WTC11 (cell line): ENCODE data around the gene PVALB. TPM values are rescaled to one million over a fixed set of nuclear protein-coding genes. Genes with fewer than 3 reads are reported as not detected.

Experiments used
- ATAC-seq: fragments of 200-7000 bp; cut with Tn5 transposase; 2 replicates; pipeline ENCODE4 v1.10.0; 2021; ENCODE audit warnings: mild to moderate bottlenecking, moderate library complexity
- CTCF ChIA-PET: fragments of 300-600 bp; sonication (Branson Sonifier 250); formaldehyde crosslinking; loops from one replicate; lab custom pipeline; 2021; ENCODE audit warnings: antibody characterized with exemption; lab: Charles Lee
- POLR2A ChIA-PET: fragments of 350-600 bp; sonication (Branson Sonifier 250); formaldehyde crosslinking; loops from one replicate; lab custom pipeline; 2021; ENCODE audit warnings: antibody characterized with exemption; lab: Charles Lee
- DNase-seq: peaks from one replicate; pipeline ENCODE4 v3.0.0; 2021; ENCODE audit warnings: low spot score
- H3K27ac Mint-ChIP-seq: 2 replicates; pipeline ENCODE4 v1.8.0; 2021; ENCODE audit warnings: mixed read lengths
- H3K27me3 Mint-ChIP-seq: 2 replicates; pipeline ENCODE4 v1.8.0; 2021; ENCODE audit warnings: low read depth, mild to moderate bottlenecking, moderate library complexity, mixed read lengths
- H3K36me3 Mint-ChIP-seq: 2 replicates; pipeline ENCODE4 v1.8.0; 2021; ENCODE audit warnings: mixed read lengths
- H3K4me1 Mint-ChIP-seq: 2 replicates; pipeline ENCODE4 v1.8.0; 2022; ENCODE audit warnings: mixed read lengths
- H3K4me3 Mint-ChIP-seq: 2 replicates; pipeline ENCODE4 v1.8.0; 2021; ENCODE audit warnings: mild to moderate bottlenecking, moderate library complexity, mixed read lengths
- H3K9me3 Mint-ChIP-seq: 2 replicates; pipeline ENCODE4 v1.8.0; 2021; ENCODE audit warnings: mixed read lengths
- ESRRA ChIP-seq: sonication (generic); formaldehyde crosslinking; IDR thresholded peaks from 2 replicates; pipeline ENCODE4 v1.8.1; 2022; ENCODE audit warnings: mild to moderate bottlenecking, missing genetic modification reagents, borderline replicate concordance
- FOXP1 ChIP-seq: sonication (generic); formaldehyde crosslinking; IDR thresholded peaks from 2 replicates; pipeline ENCODE4 v1.8.0; 2022; ENCODE audit warnings: missing genetic modification reagents, mild to moderate bottlenecking, moderate library complexity, borderline replicate concordance
- JAZF1 ChIP-seq: fragments of 250-450 bp; sonication (Bioruptor Pico); IDR thresholded peaks from 2 replicates; pipeline ENCODE4 v1.9.0; 2021; ENCODE audit warnings: moderate library complexity, mild to moderate bottlenecking, inconsistent platforms
- JUN ChIP-seq: sonication (generic); formaldehyde crosslinking; IDR thresholded peaks from 2 replicates; pipeline ENCODE4 v1.8.0; 2023; ENCODE audit warnings: mild to moderate bottlenecking, missing genetic modification reagents
- KAT7 ChIP-seq: sonication (generic); formaldehyde crosslinking; IDR thresholded peaks from 2 replicates; pipeline ENCODE4 v1.8.1; 2023; ENCODE audit warnings: missing genetic modification reagents, mild to moderate bottlenecking, borderline replicate concordance
- MYBL2 ChIP-seq: sonication (generic); formaldehyde crosslinking; IDR thresholded peaks from 2 replicates; pipeline ENCODE4 v1.8.1; 2023; ENCODE audit warnings: mild to moderate bottlenecking, moderate library complexity, missing genetic modification reagents
- OVOL2 ChIP-seq: fragments of 250-450 bp; sonication (Bioruptor Pico); IDR thresholded peaks from 2 replicates; pipeline ENCODE4 v1.9.0; 2021; ENCODE audit warnings: mild to moderate bottlenecking, borderline replicate concordance
- PRRX2 ChIP-seq: fragments of 250-450 bp; sonication (Bioruptor Pico); IDR thresholded peaks from 2 replicates; pipeline ENCODE4 v1.8.0; 2021; ENCODE audit warnings: mild to moderate bottlenecking
- RELA ChIP-seq: sonication (generic); formaldehyde crosslinking; IDR thresholded peaks from 2 replicates; pipeline ENCODE4 v1.8.1; 2022; ENCODE audit warnings: missing genetic modification reagents, mild to moderate bottlenecking, borderline replicate concordance
- RORB ChIP-seq: fragments of 250-450 bp; sonication (Bioruptor Pico); IDR thresholded peaks from 2 replicates; pipeline ENCODE4 v1.9.0; 2021; ENCODE audit warnings: mild to moderate bottlenecking
- SP1 ChIP-seq: sonication (generic); formaldehyde crosslinking; conservative IDR thresholded peaks from 2 replicates; pipeline ENCODE4 v1.8.1; 2022; ENCODE audit warnings: missing genetic modification reagents
- TEAD1 ChIP-seq: sonication (generic); formaldehyde crosslinking; IDR thresholded peaks from 2 replicates; pipeline ENCODE4 v1.8.0; 2022; ENCODE audit warnings: mild to moderate bottlenecking, missing genetic modification reagents
- USF2 ChIP-seq: sonication (generic); formaldehyde crosslinking; IDR thresholded peaks from 2 replicates; pipeline ENCODE4 v1.8.1; 2023; ENCODE audit warnings: mild to moderate bottlenecking, missing genetic modification reagents, moderate library complexity
- ZNF416 ChIP-seq: fragments of 250-450 bp; sonication (Bioruptor Pico); IDR thresholded peaks from 2 replicates; pipeline ENCODE4 v1.9.0; 2021; ENCODE audit warnings: mild to moderate bottlenecking, inconsistent platforms
- ZNF532 ChIP-seq: fragments of 250-450 bp; sonication (Bioruptor Pico); IDR thresholded peaks from 2 replicates; pipeline ENCODE4 v1.9.0; 2021; ENCODE audit warnings: mild to moderate bottlenecking, borderline replicate concordance
- ZNF671 ChIP-seq: fragments of 250-450 bp; sonication (Bioruptor Pico); IDR thresholded peaks from 2 replicates; pipeline ENCODE4 v1.8.0; 2021; ENCODE audit warnings: mild to moderate bottlenecking
- total RNA-seq: library from RNA; stranded (reverse); gene quantifications from 3 replicates; pipeline ENCODE4 v1.2.3, GENCODE V29; 2021

Gene PVALB
- total RNA-seq, 1 experiment from 2014 or later: 2.7 TPM

- TF ChIP-seq ZNF532 (CRISPR knock-in tag): no peak
- TF ChIP-seq OVOL2 (CRISPR knock-in tag): no peak
- TF ChIP-seq, all 79 proteins: peak for 0
Measured at GRCh38 chr22:36829370-36830002, 12.7 kb upstream of the PVALB start (continued).

- ATAC-seq: peak; percentile 52
Measured at GRCh38 chr22:36828815-36829214, 12.0 kb upstream of the PVALB start.

GRCh38 chr22:36826262-36826661 is 9.4 kb upstream of the PVALB start:
- ChIA-PET CTCF (interaction anchor here (1.0 to 1.5 kb wide), 3 partner anchors 30 to 152 kb away, joined by 3 to 6 read pairs (median 4); no protein-coding TSS in a partner anchor), POLR2A (interaction anchor here (0.6 kb wide), 1 partner anchor 454 kb away, joined by 3 read pairs; no protein-coding TSS in a partner anchor)
- H3K27ac Mint-ChIP-seq: no peak overlapping the region

More at GRCh38 chr22:36828815-36829214, 12.0 kb upstream of the PVALB start:
- peaks cover 2% of the 10 kb centered on the region for H3K4me1 Mint-ChIP-seq
- POLR2A ChIA-PET: no interaction called here
- no peak for TF ChIP-seq ESRRA
- TF ChIP-seq RELA (CRISPR knock-in tag): no peak
- H3K27ac Mint-ChIP-seq: no peak overlapping the region
- no peak overlapping the region for H3K4me3 Mint-ChIP-seq
- CTCF ChIA-PET: interaction anchor here (1.1 to 1.5 kb wide), 3 partner anchors 25 to 47 kb away, joined by 3 to 5 read pairs (median 5); no protein-coding TSS in a partner anchor
- H3K36me3 Mint-ChIP-seq: no peaks in the 10 kb centered on the region
- no peak for DNase-seq
- peaks cover 4% of the 10 kb centered on the region; the same call in 1 of the 2 replicates for H3K27me3 Mint-ChIP-seq
- peaks cover 5% of the 10 kb centered on the region for H3K9me3 Mint-ChIP-seq

GRCh38 chr22:36824655-36825054 is 7.8 kb upstream of the PVALB start:
- Mint-ChIP-seq H3K27ac (no peak overlapping the region), H3K4me1 (peaks cover 16% of the 10 kb centered on the region)

More at GRCh38 chr22:36826262-36826661, 9.4 kb upstream of the PVALB start:
- H3K9me3 Mint-ChIP-seq: no peaks in the 10 kb centered on the region
- H3K27me3 Mint-ChIP-seq: no peaks in the 10 kb centered on the region
- TF ChIP-seq JUN (CRISPR knock-in tag) (no peak), PRRX2 (CRISPR knock-in tag) (no peak)
- H3K4me1 Mint-ChIP-seq: peaks cover 15% of the 10 kb centered on the region
- H3K36me3 Mint-ChIP-seq: no peaks in the 10 kb centered on the region
- DNase-seq (no peak), ATAC-seq (no peak)
- H3K4me3 Mint-ChIP-seq: no peak overlapping the region

More at GRCh38 chr22:36824655-36825054, 7.8 kb upstream of the PVALB start:
- DNase-seq (no peak), ATAC-seq (no peak)
- POLR2A ChIA-PET: no interaction called here
- no peaks in the 10 kb centered on the region; the same call in 1 of the 2 replicates for H3K27me3 Mint-ChIP-seq
- H3K4me3 Mint-ChIP-seq: no peak overlapping the region
- H3K9me3 Mint-ChIP-seq: no peaks in the 10 kb centered on the region
- H3K36me3 Mint-ChIP-seq: no peaks in the 10 kb centered on the region
- CTCF ChIA-PET: no interaction called here
- TF ChIP-seq ZNF671 (CRISPR knock-in tag) (no peak), TEAD1 (CRISPR knock-in tag) (no peak), SP1 (CRISPR knock-in tag) (no peak), RORB (CRISPR knock-in tag) (no peak), USF2 (CRISPR knock-in tag) (no peak), MYBL2 (CRISPR knock-in tag) (no peak), ZNF416 (no peak), JAZF1 (CRISPR knock-in tag) (no peak), FOXP1 (no peak), KAT7 (CRISPR knock-in tag) (no peak)
